NCI-H748 (cell line): ENCODE results near the gene RNU6-9.
"Not testable (repeated sequence)": the region's sequence is repeated elsewhere in the genome, so short reads cannot be mapped to it uniquely, and the experiment has no call there.

Experiments
- DNase-seq: peaks from one replicate; lab custom pipeline; 2025; ENCODE audit not compliant: unreplicated experiment; lab: John Stamatoyannopoulos, UW

The RNU6-9 gene

DNA sequence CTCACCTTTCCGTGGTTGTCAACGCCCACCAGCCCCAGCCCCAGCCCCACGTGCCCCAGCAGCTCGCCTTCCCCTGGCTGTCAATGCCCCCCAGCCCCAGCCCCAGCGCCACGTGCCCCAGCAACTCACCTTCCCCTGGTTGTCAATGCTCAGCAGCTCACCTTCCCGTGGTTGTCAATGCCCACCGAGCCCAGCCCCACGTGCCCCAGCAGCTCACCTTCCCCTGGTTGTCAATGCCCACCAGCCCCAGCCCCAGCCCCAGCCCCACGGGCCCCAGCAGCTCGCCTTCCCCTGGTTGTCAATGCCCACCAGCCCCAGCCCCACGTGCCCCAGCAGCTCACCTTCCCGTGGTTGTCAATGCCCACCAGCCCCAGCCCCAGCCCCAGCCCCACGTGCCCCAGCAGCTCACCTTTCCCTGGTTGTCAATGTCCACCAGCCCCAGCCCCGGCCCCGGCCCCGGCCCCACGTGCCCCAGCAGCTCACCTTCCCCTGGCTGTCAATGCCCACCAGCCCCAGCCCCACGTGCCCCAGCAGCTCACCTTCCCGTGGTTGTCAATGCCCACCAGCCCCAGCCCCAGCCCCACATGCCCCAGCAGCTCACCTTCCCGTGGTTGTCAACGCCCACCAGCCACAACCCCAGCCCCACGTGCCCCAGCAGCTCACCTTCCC, 15.2 kb upstream of the RNU6-9 start:
- DNase-seq = not testable (repeated sequence)

DNA sequence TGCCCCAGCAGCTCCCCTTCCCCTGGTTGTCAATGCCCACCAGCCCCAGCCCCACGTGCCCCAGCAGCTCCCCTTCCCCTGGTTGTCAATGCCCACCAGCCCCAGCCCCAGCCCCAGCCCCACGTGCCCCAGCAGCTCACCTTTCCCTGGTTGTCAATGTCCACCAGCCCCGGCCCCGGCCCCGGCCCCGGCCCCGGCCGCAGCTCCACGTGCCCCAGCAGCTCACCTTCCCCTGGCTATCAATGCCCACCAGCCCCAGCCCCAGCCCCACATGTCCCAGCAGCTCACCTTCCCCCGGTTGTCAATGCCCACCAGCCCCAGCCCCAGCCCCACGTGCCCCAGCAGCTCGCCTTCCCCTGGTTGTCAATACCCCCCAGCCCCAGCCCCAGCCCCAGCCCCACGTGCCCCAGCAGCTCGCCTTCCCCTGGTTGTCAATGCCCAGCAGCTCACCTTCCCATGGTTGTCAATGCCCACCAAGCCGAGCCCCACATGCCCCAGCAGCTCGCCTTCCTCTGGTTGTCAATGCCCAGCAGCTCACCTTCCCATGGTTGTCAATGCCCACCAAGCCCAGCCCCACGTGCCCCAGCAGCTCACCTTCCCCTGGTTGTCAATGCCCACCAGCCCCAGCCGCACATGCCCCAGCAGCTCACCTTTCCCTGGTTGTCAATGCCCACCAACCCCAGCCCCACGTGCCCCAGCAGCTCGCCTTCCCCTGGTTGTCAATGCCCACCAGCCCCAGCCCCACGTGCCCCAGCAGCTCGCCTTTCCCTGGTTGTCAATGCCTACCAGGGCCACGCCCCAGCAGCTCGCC, 14.3 kb upstream of the RNU6-9 start:
- DNase-seq = not testable (repeated sequence)

DNA sequence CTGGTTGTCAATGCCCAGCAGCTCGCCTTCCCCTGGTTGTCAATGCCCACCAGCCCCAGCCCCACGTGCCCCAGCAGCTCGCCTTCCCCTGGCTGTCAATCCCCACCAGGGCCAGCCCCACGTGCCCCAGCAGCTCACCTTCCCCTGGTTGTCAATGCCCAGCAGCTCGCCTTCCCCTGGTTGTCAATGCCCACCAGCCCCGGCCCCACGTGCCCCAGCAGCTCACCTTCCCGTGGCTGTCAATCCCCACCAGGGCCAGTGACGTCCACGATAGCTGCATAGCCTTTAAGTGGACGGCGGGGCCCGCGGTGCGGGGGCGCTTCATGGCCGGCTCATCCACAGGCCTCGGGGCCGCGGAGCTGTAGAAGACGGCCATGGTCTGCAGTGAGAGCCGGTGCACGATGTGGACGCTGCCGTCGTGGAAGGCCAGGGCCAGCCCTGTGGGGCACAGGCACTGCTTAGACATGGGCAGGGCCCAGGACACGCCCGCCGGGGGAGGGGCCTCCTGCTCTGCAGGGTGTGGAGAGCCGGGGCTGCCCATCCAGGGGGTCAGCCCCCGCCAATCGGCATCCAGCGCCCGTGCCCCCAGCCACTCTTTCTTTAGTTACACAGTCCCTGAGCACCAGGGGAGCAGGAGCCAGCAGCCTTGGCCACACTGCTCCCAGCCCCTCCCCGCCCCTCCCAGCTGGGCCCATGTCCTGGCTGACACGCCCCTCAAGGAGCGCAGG, 13.4 kb upstream of the RNU6-9 start:
- DNase-seq = no peak

DNA sequence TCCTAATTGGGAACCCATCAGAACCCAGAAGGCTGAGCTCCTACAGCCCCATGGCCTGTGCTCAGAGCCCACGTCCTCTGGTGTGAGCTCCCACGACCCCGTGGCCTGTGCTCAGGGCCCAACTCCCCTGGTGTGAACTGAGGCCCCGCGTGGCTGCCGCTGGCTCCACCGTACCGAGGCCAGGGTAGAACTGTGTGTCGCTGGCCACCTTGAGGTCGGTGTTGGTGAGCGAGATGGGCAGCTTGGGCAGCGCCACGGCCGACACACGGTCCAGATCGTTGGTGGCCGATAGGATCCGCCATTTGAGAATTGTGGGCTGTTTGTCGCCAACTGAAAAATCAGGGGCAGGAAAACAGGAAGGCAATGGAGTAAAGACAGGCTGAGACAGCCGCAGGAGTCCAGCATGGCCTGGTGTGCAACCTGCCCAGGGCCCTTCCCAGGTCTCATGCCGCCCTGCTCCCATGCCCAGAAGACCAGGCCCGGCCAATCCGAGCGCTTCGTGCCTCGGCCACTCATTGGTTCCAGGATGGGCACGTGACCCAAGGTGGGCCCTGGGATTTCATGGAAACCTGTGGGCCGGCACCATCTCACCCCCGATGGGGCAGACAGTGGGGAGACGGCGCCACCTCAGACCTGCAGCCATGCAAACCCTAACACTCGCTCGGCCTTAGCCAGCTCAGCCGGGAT, 11.8 kb upstream of the RNU6-9 start:
- DNase-seq = no peak

DNA sequence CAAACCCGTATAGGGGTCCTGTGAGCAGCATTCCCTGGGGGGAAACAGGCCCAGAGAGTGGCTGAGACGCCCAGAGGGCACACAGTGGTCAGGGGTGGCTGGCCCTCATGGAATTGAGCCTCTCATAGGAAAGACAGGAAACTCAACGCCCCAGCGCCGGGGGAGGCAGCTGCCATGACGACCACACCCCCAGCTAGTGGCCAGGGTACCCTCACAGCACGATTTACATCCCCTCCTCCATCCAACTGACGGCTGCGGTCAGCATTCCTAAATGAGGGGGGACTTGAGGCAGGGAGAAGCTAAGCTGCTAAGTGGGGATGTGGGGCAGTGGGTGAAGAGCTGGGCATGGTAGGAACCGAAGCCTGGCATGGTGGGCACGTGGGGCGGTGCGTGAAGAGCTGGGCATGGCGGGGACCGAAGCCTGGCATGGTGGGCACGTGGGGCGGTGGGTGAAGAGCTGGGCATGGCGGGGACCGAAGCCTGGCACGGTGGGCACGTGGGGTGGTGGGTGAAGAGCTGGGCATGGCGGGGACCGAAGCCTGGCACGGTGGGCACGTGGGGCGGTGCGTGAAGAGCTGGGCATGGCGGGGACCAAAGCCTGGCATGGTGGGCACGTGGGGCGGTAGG, 10.3 kb upstream of the RNU6-9 start:
- DNase-seq = no peak

DNA sequence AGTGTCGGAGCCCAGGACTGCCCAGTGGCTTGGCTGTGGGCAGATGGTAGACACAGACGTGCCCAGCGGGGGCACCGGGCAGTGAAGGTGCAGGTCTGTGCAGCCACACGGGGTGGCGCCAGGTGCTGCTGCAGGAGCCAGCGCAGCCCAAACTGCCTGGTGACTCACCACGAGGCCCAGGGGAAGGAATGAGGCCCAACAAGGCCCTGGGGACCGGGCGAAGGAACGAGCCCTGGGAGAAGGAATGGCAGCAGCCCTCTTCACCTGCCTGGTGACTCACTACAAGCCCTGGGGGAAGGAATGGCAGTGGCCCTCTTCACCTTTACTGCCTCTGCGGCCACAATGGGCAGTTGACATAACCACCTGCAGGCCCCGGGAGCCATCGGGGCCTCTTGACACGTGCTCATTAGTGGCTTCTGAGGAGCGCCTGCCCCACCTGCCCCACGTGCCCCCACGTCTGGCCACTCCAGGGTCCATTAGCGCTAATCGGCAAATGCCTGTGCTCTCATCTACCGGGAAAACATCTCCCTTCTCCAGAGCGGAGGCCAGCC, 9.5 kb upstream of the RNU6-9 start:
- no peak for DNase-seq

DNA sequence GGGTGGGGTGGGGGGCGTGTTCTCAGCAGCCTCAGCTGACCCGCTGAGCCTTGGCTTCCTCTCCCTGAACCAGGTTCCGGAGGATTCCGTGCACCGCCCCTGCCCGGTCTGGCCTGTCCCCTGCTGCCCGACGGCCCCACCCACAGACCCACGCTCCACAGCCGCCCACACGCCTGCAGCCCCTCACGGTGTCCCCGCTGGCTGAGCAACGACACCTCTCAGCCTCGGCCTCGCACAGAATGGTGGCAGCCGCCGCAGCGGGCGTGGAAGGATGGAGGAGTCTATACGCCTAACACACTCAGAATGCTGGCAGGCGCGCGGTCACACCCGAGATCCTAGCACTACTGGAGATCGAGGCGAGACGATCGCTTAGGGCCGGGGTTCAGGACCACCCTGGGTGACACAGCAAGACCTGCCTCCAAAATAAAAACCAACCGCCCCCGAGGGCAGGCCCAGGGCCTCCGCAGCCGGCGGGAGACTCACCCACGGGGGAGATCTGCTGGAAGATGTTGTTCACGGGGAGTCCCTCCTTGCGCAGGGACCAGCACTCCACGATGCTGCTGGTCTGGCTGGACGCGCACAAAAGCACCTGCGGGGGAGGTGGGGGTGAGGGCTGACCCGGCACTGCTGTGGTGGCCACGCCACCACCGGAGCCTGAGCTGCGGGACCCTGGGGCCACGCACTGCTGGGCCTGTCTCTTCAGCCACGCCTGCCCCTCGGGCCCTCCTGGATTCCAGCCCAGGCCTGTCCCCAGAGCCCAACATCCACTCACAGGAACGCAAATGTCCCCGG, 8.7 kb upstream of the RNU6-9 start:
- DNase-seq = no peak

DNA sequence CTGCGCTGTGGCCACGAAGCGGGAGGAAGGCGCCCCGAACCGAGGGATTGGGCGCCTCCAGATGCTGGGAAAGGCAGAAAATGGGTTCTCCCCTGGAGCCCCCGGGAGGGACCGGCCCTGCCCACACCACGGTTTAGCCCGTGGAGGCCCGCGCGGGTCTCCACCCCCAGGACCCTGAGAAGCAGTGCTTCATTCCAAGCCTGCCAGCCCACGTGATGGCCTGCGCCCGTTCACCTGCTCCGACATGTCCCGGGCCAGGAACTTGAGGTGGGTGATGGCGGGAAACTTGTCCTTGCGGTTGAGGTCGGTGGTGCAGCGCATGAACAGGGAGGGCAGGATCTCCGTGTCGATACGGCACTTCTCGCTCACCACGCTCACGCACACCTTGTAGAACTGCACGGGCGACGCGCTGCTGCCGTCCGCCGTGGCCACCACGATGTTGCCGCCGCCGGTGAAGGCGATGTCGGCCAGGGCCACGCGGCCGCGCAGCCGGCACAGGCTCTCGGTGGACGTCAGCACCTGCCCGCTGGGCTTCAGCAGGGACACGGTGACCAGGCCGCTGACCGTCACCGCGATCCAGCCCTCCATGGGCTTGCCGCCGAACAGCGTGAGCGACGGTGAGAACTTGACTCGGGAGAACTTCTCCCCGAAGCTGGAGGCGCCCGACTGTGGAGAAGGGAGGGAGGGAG, 7.6 kb upstream of the RNU6-9 start:
- DNase-seq = no peak

DNA sequence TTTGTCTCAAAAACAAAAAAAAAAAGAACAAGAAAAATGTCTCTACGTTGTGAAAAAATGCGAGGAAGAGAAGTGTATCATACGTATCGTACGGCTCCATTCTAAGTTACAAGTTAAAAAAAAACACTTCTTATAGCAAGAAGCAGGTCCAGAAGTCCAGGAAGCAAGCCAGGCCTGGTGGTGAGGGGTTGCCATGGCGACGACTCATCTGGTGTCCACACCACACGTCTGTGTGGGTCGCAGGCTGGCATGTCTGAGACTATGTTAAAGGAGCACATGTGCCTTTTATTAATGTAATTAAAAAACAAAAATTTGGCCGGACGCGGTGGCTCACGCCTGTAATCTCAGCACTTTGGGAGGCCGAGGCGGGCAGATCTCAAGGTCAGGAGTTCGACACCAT, 6.2 kb upstream of the RNU6-9 start:
- peak; percentile 5 for DNase-seq

DNA sequence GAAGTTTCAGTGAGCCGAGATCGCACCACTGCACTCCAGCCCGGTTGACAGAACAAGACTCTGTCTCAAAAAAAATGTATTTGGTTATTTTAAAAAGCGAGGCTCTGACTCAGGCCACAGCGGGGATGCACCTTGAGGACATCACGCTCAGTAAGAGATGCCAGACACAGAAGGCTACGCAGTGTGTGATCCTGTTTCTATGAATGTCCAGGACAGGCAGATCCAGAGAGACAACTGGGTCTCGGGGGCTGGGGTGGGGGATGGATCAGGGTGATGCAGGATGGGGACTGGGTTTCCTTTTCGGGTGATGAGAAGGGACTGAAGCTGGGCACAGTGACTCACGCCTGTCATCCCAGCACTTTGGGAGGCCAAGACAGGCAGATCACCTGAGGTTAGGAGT, 5.7 kb upstream of the RNU6-9 start:
- DNase-seq = no peak

DNA sequence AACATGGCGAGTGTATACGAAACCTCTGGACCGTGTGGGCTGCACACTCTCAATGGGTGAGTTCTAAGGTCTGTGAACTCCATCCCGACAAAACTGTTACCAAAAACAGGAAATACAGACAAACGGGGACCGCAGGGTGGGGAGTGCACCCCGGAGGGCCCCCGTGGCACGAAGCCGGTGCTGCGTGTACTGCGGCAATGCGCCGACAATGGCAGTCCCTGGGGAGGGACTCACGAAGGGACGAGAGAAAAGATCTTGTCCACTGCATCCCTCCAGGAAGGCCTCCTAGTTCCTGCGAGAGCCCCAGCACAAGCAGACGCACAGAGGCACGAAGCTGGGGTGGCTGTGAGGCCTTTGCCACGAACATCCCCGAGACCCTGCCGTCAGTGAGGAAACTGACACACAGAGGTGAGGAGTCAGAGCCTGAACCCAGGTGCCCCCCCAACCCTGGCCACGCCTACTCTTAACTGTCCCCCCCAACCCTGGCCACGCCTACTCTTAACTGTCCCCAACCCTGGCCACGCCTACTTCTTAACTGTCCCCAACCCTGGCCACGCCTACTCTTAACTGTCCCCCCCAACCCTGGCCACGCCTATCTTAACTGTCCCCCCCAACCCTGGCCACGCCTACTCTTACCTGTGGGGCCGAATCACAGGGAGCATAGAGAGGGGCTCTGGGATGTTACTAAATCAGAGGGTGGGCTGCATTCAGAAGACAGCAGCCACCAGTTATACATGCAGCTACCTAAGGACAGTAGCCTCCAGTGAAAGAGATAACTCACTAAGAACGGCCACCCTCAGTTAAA, 4.5 kb upstream of the RNU6-9 start:
- no peak for DNase-seq

DNA sequence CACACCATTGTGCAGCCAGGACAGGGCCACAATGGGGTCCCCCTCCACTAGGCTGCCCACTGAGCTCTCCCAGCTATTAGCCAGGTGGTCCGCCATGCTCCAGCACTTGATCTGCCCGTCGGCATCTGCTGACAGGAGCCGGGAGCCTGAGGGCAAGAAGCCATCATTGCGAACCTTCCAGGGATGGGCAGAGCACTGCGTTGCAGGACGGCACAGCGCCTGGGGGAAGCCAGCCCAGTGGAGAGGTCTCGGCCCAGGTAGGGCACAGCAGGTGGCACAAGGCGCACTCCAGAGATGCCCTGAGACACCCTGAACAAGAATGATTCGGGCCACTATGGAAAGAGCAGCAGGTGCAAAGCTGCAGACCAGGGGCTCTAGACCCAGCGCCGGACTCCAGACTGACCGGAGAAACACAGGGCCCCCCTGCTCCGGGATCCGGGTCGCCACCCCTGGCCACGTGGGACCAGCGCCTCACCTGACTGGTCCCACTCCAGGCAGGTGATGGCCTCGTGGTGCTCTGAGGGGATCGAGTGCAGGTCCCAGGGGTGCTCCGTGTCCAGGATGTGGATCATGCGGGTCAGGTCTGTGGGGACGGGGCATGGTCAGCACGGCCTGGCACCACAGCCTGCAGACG, 3.5 kb upstream of the RNU6-9 start:
- DNase-seq = no peak

DNA sequence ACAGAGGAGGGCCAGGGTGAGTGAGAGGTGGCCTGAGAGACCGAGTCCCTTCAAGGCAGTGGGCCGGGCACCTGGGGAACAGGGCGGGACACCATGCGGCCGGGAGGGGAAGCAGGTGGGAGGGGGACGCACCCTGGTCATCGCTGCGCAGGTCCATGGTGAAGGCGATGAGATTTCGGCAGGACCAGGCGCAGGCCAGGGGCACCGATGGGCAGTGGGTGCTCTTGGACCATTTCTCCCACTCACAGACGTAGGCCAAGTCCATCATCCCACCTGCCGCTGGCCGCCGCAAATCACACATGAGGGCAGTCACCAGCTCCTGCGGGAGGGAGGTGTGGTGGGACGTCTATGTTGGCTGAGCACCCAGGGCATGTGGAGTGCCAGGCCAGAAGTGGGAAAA, 2.5 kb upstream of the RNU6-9 start:
- DNase-seq = no peak

DNA sequence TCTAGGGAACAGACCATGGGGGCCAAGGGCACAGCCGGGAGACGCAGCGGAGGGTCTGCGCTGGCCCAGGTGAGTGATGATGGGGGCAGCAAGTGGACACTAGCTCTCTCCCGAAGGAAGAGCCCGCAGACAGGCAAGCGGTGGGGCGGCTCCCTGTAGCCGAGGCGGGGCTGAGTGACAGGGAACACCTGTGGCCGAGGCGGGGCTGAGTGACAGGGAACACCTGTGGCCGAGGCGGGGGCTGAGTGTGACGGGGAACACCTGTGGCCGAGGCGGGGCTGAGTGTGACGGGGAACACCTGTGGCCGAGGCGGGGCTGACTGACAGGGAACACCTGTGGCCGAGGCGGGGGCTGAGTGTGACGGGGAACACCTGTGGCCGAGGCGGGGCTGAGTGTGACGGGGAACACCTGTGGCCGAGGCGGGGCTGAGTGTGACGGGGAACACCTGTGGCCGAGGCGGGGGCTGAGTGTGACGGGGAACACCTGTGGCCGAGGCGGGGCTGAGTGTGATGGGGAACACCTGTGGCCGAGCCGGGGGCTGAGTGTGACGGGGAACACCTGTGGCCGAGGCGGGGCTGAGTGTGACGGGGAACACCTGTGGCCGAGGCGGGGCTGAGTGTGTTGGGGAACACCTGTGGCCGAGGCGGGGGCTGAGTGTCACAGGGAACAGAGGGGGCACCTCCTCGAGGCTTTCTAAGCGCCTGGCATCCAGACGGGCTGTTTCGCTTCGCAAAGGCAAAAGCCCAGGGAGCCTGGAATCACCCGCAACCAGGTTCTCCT, 1.7 kb upstream of the RNU6-9 start:
- DNase-seq = peak; percentile 34

DNA sequence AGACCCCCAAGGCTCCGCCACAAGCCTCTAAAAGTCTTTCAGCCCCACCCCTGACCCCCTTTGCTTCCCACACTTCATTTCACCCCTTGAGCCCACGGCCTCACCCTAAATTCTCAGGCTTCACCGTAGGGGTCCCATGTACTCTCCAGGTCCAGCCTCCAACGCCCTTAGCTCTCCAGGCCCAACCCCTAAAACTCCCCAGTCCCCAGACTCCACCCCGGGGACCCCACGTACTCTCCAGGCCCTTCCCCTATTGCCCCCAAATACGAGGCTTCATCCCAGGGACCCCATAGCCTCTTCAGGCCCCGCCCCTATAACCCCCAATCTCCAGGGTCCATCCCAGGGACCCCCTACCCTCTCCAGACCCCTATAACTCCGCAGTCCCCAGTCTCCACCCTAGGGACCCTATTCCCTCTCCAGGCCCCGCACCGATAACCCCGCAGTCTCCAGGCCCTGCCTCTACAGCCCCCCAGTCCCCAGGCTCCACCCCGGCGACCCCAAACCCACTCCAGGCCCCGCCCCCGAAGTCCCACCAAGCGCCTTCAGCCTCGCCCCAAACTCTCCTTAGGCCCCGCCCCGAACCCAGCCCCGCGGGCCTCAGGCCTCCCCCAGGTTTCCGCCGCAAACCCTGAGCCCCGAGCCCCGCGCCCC, 916 bp upstream of the RNU6-9 start:
- DNase-seq = no peak

DNA sequence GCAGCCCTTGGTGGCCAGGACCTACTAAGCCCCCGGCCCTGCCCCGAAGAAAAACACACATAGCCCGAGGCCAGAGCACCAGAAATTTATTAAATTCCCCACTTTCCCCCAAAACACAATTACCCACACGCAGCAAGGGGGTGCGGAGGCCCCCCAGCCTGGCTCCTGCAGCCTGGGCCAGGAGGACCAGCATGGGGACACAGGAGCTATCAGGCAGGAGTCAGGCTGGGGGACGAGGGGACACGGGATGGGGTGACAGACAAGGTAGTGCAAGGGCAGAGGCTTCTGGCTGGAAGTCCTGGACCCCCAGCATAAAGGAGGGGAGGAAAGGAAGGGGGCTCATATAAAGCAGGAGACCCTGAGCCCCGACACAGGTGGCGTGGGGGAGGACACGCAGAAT, 3.1 kb downstream of the RNU6-9 start:
- DNase-seq = no peak

DNA sequence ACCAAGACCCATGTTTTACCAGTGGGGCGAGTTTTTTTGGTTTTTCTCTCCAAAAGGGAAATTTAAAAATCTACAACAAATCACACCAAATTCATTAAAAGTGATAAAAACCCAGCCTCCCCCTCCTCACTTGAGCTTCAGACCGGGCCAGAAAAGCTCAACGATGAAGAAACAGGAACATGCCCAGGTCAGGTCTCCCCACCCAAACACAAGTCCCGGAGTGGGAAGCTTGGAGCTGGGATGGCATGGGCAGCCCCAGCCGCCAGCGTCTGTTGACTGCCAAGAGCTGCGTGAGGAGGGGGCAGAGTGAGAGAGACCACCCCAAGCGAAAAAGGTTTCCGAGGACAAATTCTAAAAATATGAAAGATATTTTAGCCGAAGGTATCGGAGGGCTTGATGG, 3.7 kb downstream of the RNU6-9 start:
- DNase-seq = no peak
